ENCODE data around the gene ZNF202. TPM values are rescaled to one million over a fixed set of nuclear protein-coding genes. Genes with fewer than 3 reads are reported as not detected.

ZNF202 gene
- total and polyA plus RNA-seq, 2 donors (not counting 1 experiment from before 2014, with no cell fraction given): 17.0 to 25.1 TPM

GRCh38 chr11:123773026-123773425, 31.6 kb upstream of the ZNF202 start:
- no peaks in the 10 kb centered on the region for H4K20me1 ChIP-seq (ENCODE audit: control insufficient read depth, insufficient read depth, low read length, poor library complexity, severe bottlenecking)
- ChIA-PET CTCF (no interaction called here), POLR2A (no interaction called here)
- ATAC-seq (ENCODE audit: low read depth) (no peak), DNase-seq (no peak)
- no peaks in the 10 kb centered on the region for H3K9me3 ChIP-seq (ENCODE audit: control extremely low read depth in 1 of 3, control insufficient read depth in 2 of 3, insufficient read depth in 1 of 3, low read length in 2 of 3)
- no peak overlapping the region for H3K27ac Mint-ChIP-seq
- peaks cover 4% of the 10 kb centered on the region for H3K27me3 Mint-ChIP-seq
- intact Hi-C loops (cut with micrococcal nuclease): no loop called here
- no peak overlapping the region for H3K4me2 ChIP-seq (replicated peaks; ENCODE audit: low read depth, low read length, poor library complexity, severe bottlenecking)
- peaks cover 2% of the 10 kb centered on the region for H3K9me3 Mint-ChIP-seq (ENCODE audit: insufficient read depth)
- no CpG with 5 or more reads among the region's 2 CpGs for whole genome bisulfite sequencing (ENCODE audit: insufficient coverage)
- H3K27me3 ChIP-seq (replicated peaks in 1 of 4; ENCODE audit: control extremely low read depth in 1 of 4, control insufficient read depth in 3 of 4, insufficient read depth in 4 of 4, low read length in 3 of 4): no peaks in the 10 kb centered on the region
- no peak overlapping the region for H3K4me3 Mint-ChIP-seq
- no peaks in the 10 kb centered on the region for H3K4me1 Mint-ChIP-seq
- no peaks in the 10 kb centered on the region for H3K79me2 ChIP-seq (ENCODE audit: control insufficient read depth, insufficient read depth, low read length)
- no peak overlapping the region for H3K9ac ChIP-seq (ENCODE audit: low read length)
- no peak for TF ChIP-seq CTCF (IDR thresholded peaks at IDR 0.05)
- no peak for TF ChIP-seq EZH2 (IDR thresholded peaks at IDR 0.05; ENCODE audit: borderline replicate concordance, insufficient read depth, low read depth, low read length, poor library complexity, severe bottlenecking)
- H3K4me3 ChIP-seq (ENCODE audit: control extremely low read depth in 1 of 5, extremely low read depth in 1 of 5, insufficient read depth in 1 of 5, low read depth in 2 of 5, low read length in 4 of 5): no peak overlapping the region
- H3K36me3 ChIP-seq (replicated peaks in 1 of 2; ENCODE audit: control extremely low read depth in 1 of 2, control insufficient read depth in 1 of 2, extremely low read depth in 1 of 2, insufficient read depth in 2 of 2, low read length in 1 of 2): no peaks in the 10 kb centered on the region
- no peak overlapping the region for H3K27ac ChIP-seq (ENCODE audit: low read length in 2 of 2)
- H3K4me1 ChIP-seq (ENCODE audit: control insufficient read depth in 2 of 2, insufficient read depth in 2 of 2, low read length in 2 of 2): no peaks in the 10 kb centered on the region
- H2AFZ ChIP-seq (ENCODE audit: insufficient read depth, low read depth, low read length, poor library complexity, severe bottlenecking): no peak overlapping the region

- CTCF ChIA-PET: no interaction called here
- Mint-ChIP-seq H3K27ac (no peak overlapping the region), H3K4me1 (no peaks in the 10 kb centered on the region), H3K9me3 (ENCODE audit: insufficient read depth) (peaks cover 2% of the 10 kb centered on the region), H3K27me3 (peaks cover 4% of the 10 kb centered on the region), H3K4me3 (no peak overlapping the region)
- no peak for TF ChIP-seq CTCF (IDR thresholded peaks at IDR 0.05)
- TF ChIP-seq EZH2 (IDR thresholded peaks at IDR 0.05; ENCODE audit: borderline replicate concordance, insufficient read depth, low read depth, low read length, poor library complexity, severe bottlenecking): no peak
- no peak for DNase-seq
- no peaks in the 10 kb centered on the region for H3K9me3 ChIP-seq (ENCODE audit: control extremely low read depth in 1 of 3, control insufficient read depth in 2 of 3, insufficient read depth in 1 of 3, low read length in 2 of 3)
- H3K79me2 ChIP-seq (ENCODE audit: control insufficient read depth, insufficient read depth, low read length): no peaks in the 10 kb centered on the region
- H3K4me2 ChIP-seq (replicated peaks; ENCODE audit: low read depth, low read length, poor library complexity, severe bottlenecking): no peak overlapping the region
- POLR2A ChIA-PET: no interaction called here
- H2AFZ ChIP-seq (ENCODE audit: insufficient read depth, low read depth, low read length, poor library complexity, severe bottlenecking): no peak overlapping the region
- H3K4me3 ChIP-seq (ENCODE audit: control extremely low read depth in 1 of 5, extremely low read depth in 1 of 5, insufficient read depth in 1 of 5, low read depth in 2 of 5, low read length in 4 of 5): no peak overlapping the region
- H4K20me1 ChIP-seq (ENCODE audit: control insufficient read depth, insufficient read depth, low read length, poor library complexity, severe bottlenecking): no peaks in the 10 kb centered on the region
- 100% methylated on average over 2 of the region's 3 CpGs for WGBS (ENCODE audit: insufficient coverage)
- H3K36me3 ChIP-seq (replicated peaks in 1 of 2; ENCODE audit: control extremely low read depth in 1 of 2, control insufficient read depth in 1 of 2, extremely low read depth in 1 of 2, insufficient read depth in 2 of 2, low read length in 1 of 2): no peaks in the 10 kb centered on the region
- H3K9ac ChIP-seq (ENCODE audit: low read length): no peak overlapping the region
- H3K27ac ChIP-seq (ENCODE audit: low read length in 2 of 2): no peak overlapping the region
- ATAC-seq (ENCODE audit: low read depth): no peak
- H3K27me3 ChIP-seq (replicated peaks in 1 of 4; ENCODE audit: control extremely low read depth in 1 of 4, control insufficient read depth in 3 of 4, insufficient read depth in 4 of 4, low read length in 3 of 4): no peaks in the 10 kb centered on the region
- intact Hi-C loops (cut with micrococcal nuclease): no loop called here
- no peaks in the 10 kb centered on the region for H3K4me1 ChIP-seq (ENCODE audit: control insufficient read depth in 2 of 2, insufficient read depth in 2 of 2, low read length in 2 of 2)
Observed at GRCh38 chr11:123771664-123772063, 30.2 kb upstream of the ZNF202 start.

Measured in B cell (primary cell).